A549 (cell line): ENCODE data around the gene TSSK3. TPM values are rescaled to one million over a fixed set of nuclear protein-coding genes. Genes with fewer than 3 reads are reported as not detected.

ENCODE experiments used
- ATAC-seq, 2 experiments: fragments of 200-7000 bp in 1 of 2; fragments of >200 bp in 1 of 2; cut with Nextera tagmentation in 1 of 2; cut with Tn5 transposase in 1 of 2; 3 replicates each; pipeline versions ENCODE4 v1.8.0 to v1.9.1; 2018 to 2020; ENCODE audit warnings: mild to moderate bottlenecking in 1 of 2, moderate library complexity in 1 of 2
- CTCF ChIA-PET: fragments of 300-600 bp; sonication (Branson Sonifier 250); formaldehyde crosslinking; extraction: SDS; loops from one replicate; lab custom pipeline; 2021; ENCODE audit warnings: antibody characterized with exemption, inconsistent platforms; lab: Yijun Ruan, JAX
- POLR2A ChIA-PET: fragments of 350-600 bp; formaldehyde crosslinking; extraction: SDS; loops from one replicate; lab custom pipeline; 2021; ENCODE audit warnings: antibody characterized with exemption, inconsistent platforms; lab: Yijun Ruan, JAX
- DNase-seq, 2 experiments: peaks; one replicate each; pipeline versions ENCODE4 v3.0.0 to v3.0.0-alpha.2; 2011 to 2016; ENCODE audit warnings: low read depth in 1 of 2, low spot score in 1 of 2
- FAIRE-seq: peaks from 2 replicates; lab custom pipeline; 2011; peaks lifted over from hg19 to GRCh38; lab: Jason Lieb, UNC
- H3K27ac ChIP-seq, 2 experiments: fragments of >200 bp; sonication (Bioruptor Twin); formaldehyde crosslinking; 3 replicates each; pipeline ENCODE4 v1.5.1; 2016 to 2017
- H3K4me1 ChIP-seq: fragments of >200 bp; sonication (Bioruptor Twin); formaldehyde crosslinking; 3 replicates; pipeline ENCODE4 v1.6.1; 2016
- H3K4me2 ChIP-seq: fragments of >200 bp; sonication (Bioruptor Twin); formaldehyde crosslinking; 3 replicates; pipeline ENCODE4 v1.6.1; 2016
- H3K4me3 ChIP-seq: fragments of >200 bp; sonication (Bioruptor Twin); formaldehyde crosslinking; 3 replicates; pipeline ENCODE4 v1.5.1; 2016
- H3K9me3 ChIP-seq: fragments of >200 bp; sonication (Bioruptor Twin); formaldehyde crosslinking; 3 replicates; pipeline ENCODE4 v1.6.1; 2016
- BCL3 ChIP-seq: fragments of >200 bp; sonication (Bioruptor Twin); formaldehyde crosslinking; IDR thresholded peaks from 3 replicates; pipeline ENCODE4 v1.6.1; 2016
- BHLHE40 ChIP-seq: IDR thresholded peaks from 2 replicates; pipeline ENCODE4 v1.6.1; 2012; ENCODE audit warnings: low read depth, low read length, inconsistent platforms
- CTCF ChIP-seq: fragments of >200 bp; sonication (Bioruptor Twin); formaldehyde crosslinking; IDR thresholded peaks from 3 replicates; pipeline ENCODE4 v1.5.1; 2016
- EP300 ChIP-seq, 2 experiments: fragments of >200 bp; sonication (Bioruptor Twin); formaldehyde crosslinking; IDR thresholded peaks; 2 replicates in 1 of 2; 3 replicates in 1 of 2; pipeline ENCODE4 v1.6.1; 2016 to 2017
- HDAC2 ChIP-seq: fragments of 200-600 bp; sonication (generic); IDR thresholded peaks from 2 replicates; pipeline ENCODE4 v1.6.1; 2016
- HEYL ChIP-seq: fragments of 250-450 bp; sonication (Bioruptor Pico); IDR thresholded peaks from 2 replicates; pipeline ENCODE4 v1.8.0; 2021; ENCODE audit warnings: mild to moderate bottlenecking, moderate library complexity
- HMGXB4 ChIP-seq: fragments of 250-450 bp; sonication (Bioruptor Pico); IDR thresholded peaks from 2 replicates; pipeline ENCODE4 v1.5.0; 2021; ENCODE audit warnings: mild to moderate bottlenecking, moderate library complexity, borderline replicate concordance
- HOXA7 ChIP-seq: fragments of 250-450 bp; sonication (Bioruptor Pico); IDR thresholded peaks from 2 replicates; pipeline ENCODE4 v1.5.0; 2020; ENCODE audit warnings: mild to moderate bottlenecking, moderate library complexity
- HOXB13 ChIP-seq: fragments of 250-450 bp; sonication (Bioruptor Pico); IDR thresholded peaks from 2 replicates; pipeline ENCODE4 v1.5.0; 2020; ENCODE audit warnings: low read depth, mild to moderate bottlenecking, moderate library complexity
- MAX ChIP-seq: IDR thresholded peaks from 2 replicates; pipeline ENCODE4 v1.6.1; 2012
- NFE2L2 ChIP-seq: fragments of 150-350 bp; conservative IDR thresholded peaks from 2 replicates; pipeline ENCODE4 v1.6.1; 2014; ENCODE audit warnings: low read length
- REST ChIP-seq: fragments of 200-600 bp; sonication (generic); IDR thresholded peaks from 2 replicates; pipeline ENCODE4 v1.6.1; 2016; ENCODE audit warnings: antibody characterized with exemption, mild to moderate bottlenecking, moderate library complexity
- RFX5 ChIP-seq: fragments of 450-650 bp; IDR thresholded peaks from 2 replicates; pipeline ENCODE4 v1.7.1; 2014; ENCODE audit warnings: antibody characterized with exemption, mild to moderate bottlenecking, moderate library complexity
- RNF2 ChIP-seq: fragments of 200-600 bp; sonication (generic); IDR thresholded peaks from 2 replicates; pipeline ENCODE4 v1.6.1; 2016; ENCODE audit warnings: low read depth, mild to moderate bottlenecking, antibody characterized with exemption, moderate library complexity, borderline replicate concordance
- TFCP2L1 ChIP-seq: fragments of 250-450 bp; sonication (Bioruptor Pico); IDR thresholded peaks from 2 replicates; pipeline ENCODE4 v1.5.0; 2021; ENCODE audit warnings: mild to moderate bottlenecking
- ZFP36 ChIP-seq: fragments of 450-650 bp; IDR thresholded peaks from 2 replicates; pipeline ENCODE4 v1.6.1; 2014; ENCODE audit warnings: borderline replicate concordance; ENCODE audit not compliant: partially characterized antibody
- WGBS: methylation state at CpG from one replicate; pipeline ENCODE4 v1.1.6; 2017; ENCODE audit errors: missing lambda C conversion rate; 5-methylcytosine and 5-hydroxymethylcytosine counted together
- polyA plus RNA-seq, 4 experiments: library from polyadenylated mRNA; depleted of rRNA in 3 of 4; stranded (reverse); fragments of >200 nt; fragmentation: RNase III in 1 of 4; extraction: RNeasy Plus Mini Kit Qiagen cat#74134 plus additional on column Dnase treatment in 1 of 4; gene quantifications; 2 replicates in 3 of 4; 3 replicates in 1 of 4; pipeline ENCODE4 v1.2.3, GENCODE V29; 2011 to 2017

TSSK3 gene
- polyA plus RNA-seq, 2 of the 4 experiments (the other 2 are of a cell fraction): 0.31 to 0.37 TPM

- Histone ChIP-seq H3K4me1 (peaks cover 33% of the 10 kb centered on the region), H3K9me3 (no peaks in the 10 kb centered on the region), H3K4me2 (peak overlapping the region; percentile 96), H3K27ac (peak overlapping the region; percentile 96 to 98), H3K4me3 (peak overlapping the region; percentile 100)
- CTCF ChIA-PET: interaction anchor here (0.8 to 5.3 kb wide), 4 partner anchors 16 to 119 kb away, joined by 3 to 20 read pairs (median 4); no protein-coding TSS in a partner anchor
- no peak for TF ChIP-seq EP300 (IDR thresholded peaks at IDR 0.05)
- TF ChIP-seq HMGXB4: no peak
- TF ChIP-seq BCL3: no peak
- TF ChIP-seq CTCF: no peak
- no peak for TF ChIP-seq RFX5
- TF ChIP-seq NFE2L2: no peak
- TF ChIP-seq HDAC2: no peak
- TF ChIP-seq REST: no peak
- no peak for TF ChIP-seq TFCP2L1
- no peak for TF ChIP-seq BHLHE40
- TF ChIP-seq RNF2: no peak
- no peak for TF ChIP-seq ZFP36
- no peak for TF ChIP-seq HOXB13 (CRISPR knock-in tag)
- no peak for TF ChIP-seq MAX
- TF ChIP-seq HOXA7 (CRISPR knock-in tag): no peak
- TF ChIP-seq HEYL (CRISPR knock-in tag): no peak
- FAIRE-seq (no peak), ATAC-seq (peak in 1 of 2 experiments; percentile 20; a peak in 3 of 6 replicates), DNase-seq (no peak)
- 42% methylated on average over 6 of the region's 9 CpGs for WGBS
- POLR2A ChIA-PET: no interaction called here
Observed at GRCh38 chr1:32334274-32334861, 28.0 kb upstream of the TSSK3 start.
